Neural progenitor cell (in vitro differentiated cells): ENCODE data around the gene ACKR2. TPM values are rescaled to one million over a fixed set of nuclear protein-coding genes. Genes with fewer than 3 reads are reported as not detected.

Experiments
- DNase-seq: peaks from one replicate; pipeline ENCODE4 v3.0.0-alpha.2; 2016; ENCODE audit warnings: low spot score
- H2AFZ ChIP-seq: fragments of 200-600 bp; sonication (generic); replicated peaks from 2 replicates; pipeline ENCODE4 v1.6.1; 2016; ENCODE audit warnings: antibody characterized with exemption
- H3F3A ChIP-seq: fragments of 200-600 bp; sonication (generic); 2 replicates; pipeline ENCODE4 v1.6.1; 2016; ENCODE audit warnings: antibody characterized with exemption, low read depth
- H3K27ac ChIP-seq: fragments of 200-600 bp; sonication (generic); 2 replicates; pipeline ENCODE4 v1.5.1; 2016; ENCODE audit warnings: mild to moderate bottlenecking
- H3K27me3 ChIP-seq: fragments of 200-600 bp; sonication (generic); 2 replicates; pipeline ENCODE4 v1.6.1; 2016; ENCODE audit warnings: mild to moderate bottlenecking, moderate library complexity
- H3K36me3 ChIP-seq: fragments of 200-600 bp; sonication (generic); 2 replicates; pipeline ENCODE4 v1.5.1; 2016
- H3K4me1 ChIP-seq: fragments of 200-600 bp; sonication (generic); 2 replicates; pipeline ENCODE4 v1.6.1; 2016; ENCODE audit warnings: mixed run types
- H3K4me2 ChIP-seq: fragments of 200-600 bp; sonication (generic); 2 replicates; pipeline ENCODE4 v1.6.1; 2016
- H3K4me3 ChIP-seq: fragments of 200-600 bp; sonication (generic); 2 replicates; pipeline ENCODE4 v1.5.1; 2016
- H3K79me2 ChIP-seq: fragments of 200-600 bp; sonication (generic); 2 replicates; pipeline ENCODE4 v1.6.1; 2016; ENCODE audit warnings: low read depth
- H3K9ac ChIP-seq: fragments of 200-600 bp; sonication (generic); 2 replicates; pipeline ENCODE4 v1.6.1; 2016
- H3K9me3 ChIP-seq: fragments of 200-600 bp; sonication (generic); 2 replicates; pipeline ENCODE4 v1.5.1; 2016; ENCODE audit warnings: low read depth
- H4K20me1 ChIP-seq: fragments of 200-600 bp; sonication (generic); 2 replicates; pipeline ENCODE4 v1.6.1; 2016; ENCODE audit warnings: low read depth
- H3K27ac Mint-ChIP-seq: 3 replicates; pipeline ENCODE4 v1.8.0; 2021; ENCODE audit warnings: mixed read lengths
- H3K27me3 Mint-ChIP-seq: 2 replicates; pipeline ENCODE4 v1.8.0; 2022; ENCODE audit warnings: low read depth, mild to moderate bottlenecking, inconsistent platforms, moderate library complexity, mixed read lengths; ENCODE audit not compliant: insufficient read depth
- H3K36me3 Mint-ChIP-seq: 3 replicates; pipeline ENCODE4 v1.8.0; 2021; ENCODE audit warnings: mixed read lengths
- H3K4me1 Mint-ChIP-seq: 3 replicates; pipeline ENCODE4 v1.8.0; 2021; ENCODE audit warnings: mixed read lengths
- H3K4me3 Mint-ChIP-seq: 3 replicates; pipeline ENCODE4 v1.8.0; 2021; ENCODE audit warnings: mild to moderate bottlenecking, moderate library complexity, mixed read lengths
- H3K9me3 Mint-ChIP-seq: 3 replicates; pipeline ENCODE4 v1.8.0; 2020; ENCODE audit warnings: mixed read lengths
- EZH2 ChIP-seq: fragments of 200-600 bp; sonication (generic); IDR thresholded peaks from 2 replicates; pipeline ENCODE4 v1.6.1; 2017; ENCODE audit warnings: antibody characterized with exemption, mild to moderate bottlenecking, moderate library complexity
- EZH2phosphoT487 ChIP-seq: fragments of 200-600 bp; sonication (generic); IDR thresholded peaks from 2 replicates; pipeline ENCODE4 v1.6.1; 2017; ENCODE audit warnings: antibody characterized with exemption
- total RNA-seq: library from RNA; depleted of rRNA; stranded (reverse); fragments of >200 nt; gene quantifications from 2 replicates; pipeline ENCODE4 v1.2.3, GENCODE V29; 2015; ENCODE audit warnings: low replicate concordance
- TF ChIP-seq, protein P1 (sequence below): fragments of 200-600 bp; sonication (generic); IDR thresholded peaks from 2 replicates; pipeline ENCODE4 v1.5.1; 2017; ENCODE audit warnings: antibody characterized with exemption, mild to moderate bottlenecking

ACKR2 gene
- total RNA-seq, 1 donor from 2014 or later: not detected

DNA sequence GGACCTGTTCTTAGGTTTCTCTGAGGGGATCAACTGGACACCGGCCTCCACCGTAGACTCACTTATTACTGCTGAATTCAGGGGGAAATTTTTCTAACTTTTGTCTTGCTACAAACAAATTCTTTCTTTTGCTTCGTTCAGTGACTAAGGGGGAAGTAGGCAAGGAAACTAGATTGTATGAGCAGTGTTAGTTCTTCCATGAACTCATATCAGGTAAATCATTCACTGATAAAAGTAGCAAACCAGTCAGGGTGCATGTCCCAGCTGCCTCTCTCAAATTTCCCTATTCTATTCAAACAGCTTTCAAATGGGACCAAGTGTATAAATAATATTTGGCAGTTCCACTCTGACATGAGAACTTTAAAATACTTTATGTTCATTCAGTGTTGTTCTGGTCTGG is 28.8 kb upstream of the ACKR2 start:
- no peak overlapping the region for H3K4me3 Mint-ChIP-seq

DNA sequence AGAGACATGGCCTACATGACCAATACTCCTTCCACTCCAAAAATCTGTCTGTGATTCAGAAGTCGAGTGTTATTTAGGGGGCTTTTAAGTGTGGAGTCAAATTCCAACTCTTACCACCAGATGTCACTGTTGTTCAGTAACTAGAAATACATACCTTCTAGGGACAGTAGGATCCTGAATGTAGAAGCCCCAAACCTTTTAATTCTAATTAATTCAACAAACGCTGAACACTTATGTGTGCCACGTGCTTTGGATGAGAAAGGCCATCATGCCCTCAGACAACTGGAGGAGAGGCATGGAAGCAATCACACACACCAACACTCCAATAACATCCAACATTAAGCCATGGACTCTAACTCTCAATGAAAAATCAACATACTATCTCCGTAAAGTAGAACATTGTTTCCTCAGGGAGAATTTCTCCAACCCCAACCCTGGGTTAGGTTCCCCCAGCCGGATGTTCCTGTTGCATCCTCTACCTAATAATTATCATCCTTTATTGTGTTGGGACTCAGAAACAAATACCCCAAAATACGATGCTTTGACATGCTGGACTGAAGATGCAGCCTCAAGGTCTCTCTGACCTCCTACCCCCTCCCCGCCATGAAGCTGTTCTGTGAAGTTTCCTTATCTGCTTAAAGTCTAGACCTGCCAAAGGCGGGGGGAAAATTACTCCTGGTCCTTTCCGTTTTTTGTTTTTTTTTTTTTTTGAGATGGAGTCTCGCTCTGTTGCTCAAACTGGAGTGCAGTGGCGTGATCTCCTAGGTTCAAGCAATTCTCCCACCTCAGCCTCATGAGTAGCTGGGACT is 28.1 kb upstream of the ACKR2 start:
- no peak overlapping the region for H3K27ac Mint-ChIP-seq
- TF ChIP-seq, protein P1, sequence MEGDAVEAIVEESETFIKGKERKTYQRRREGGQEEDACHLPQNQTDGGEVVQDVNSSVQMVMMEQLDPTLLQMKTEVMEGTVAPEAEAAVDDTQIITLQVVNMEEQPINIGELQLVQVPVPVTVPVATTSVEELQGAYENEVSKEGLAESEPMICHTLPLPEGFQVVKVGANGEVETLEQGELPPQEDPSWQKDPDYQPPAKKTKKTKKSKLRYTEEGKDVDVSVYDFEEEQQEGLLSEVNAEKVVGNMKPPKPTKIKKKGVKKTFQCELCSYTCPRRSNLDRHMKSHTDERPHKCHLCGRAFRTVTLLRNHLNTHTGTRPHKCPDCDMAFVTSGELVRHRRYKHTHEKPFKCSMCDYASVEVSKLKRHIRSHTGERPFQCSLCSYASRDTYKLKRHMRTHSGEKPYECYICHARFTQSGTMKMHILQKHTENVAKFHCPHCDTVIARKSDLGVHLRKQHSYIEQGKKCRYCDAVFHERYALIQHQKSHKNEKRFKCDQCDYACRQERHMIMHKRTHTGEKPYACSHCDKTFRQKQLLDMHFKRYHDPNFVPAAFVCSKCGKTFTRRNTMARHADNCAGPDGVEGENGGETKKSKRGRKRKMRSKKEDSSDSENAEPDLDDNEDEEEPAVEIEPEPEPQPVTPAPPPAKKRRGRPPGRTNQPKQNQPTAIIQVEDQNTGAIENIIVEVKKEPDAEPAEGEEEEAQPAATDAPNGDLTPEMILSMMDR: peak; percentile 78
- no peak for TF ChIP-seq EZH2phosphoT487
- H3K27me3 Mint-ChIP-seq: no peaks in the 10 kb centered on the region
- no peaks in the 10 kb centered on the region for H3K4me1 Mint-ChIP-seq
- H3K79me2 ChIP-seq: peaks cover 3% of the 10 kb centered on the region
- peaks cover 13% of the 10 kb centered on the region for H3K36me3 ChIP-seq
- H3K36me3 Mint-ChIP-seq: peaks cover 8% of the 10 kb centered on the region
- H4K20me1 ChIP-seq: peaks cover 7% of the 10 kb centered on the region
- no peak overlapping the region for H3K4me3 Mint-ChIP-seq
- H3K4me1 ChIP-seq: no peaks in the 10 kb centered on the region
- no peaks in the 10 kb centered on the region for H3K9me3 Mint-ChIP-seq
- peak overlapping the region; percentile 35 for H3K27ac ChIP-seq
- H3K27me3 ChIP-seq: no peaks in the 10 kb centered on the region
- H3K4me3 ChIP-seq: no peak overlapping the region
- H3K9ac ChIP-seq: no peak overlapping the region
- peak; percentile 78 for DNase-seq
- H3F3A ChIP-seq: peaks cover 21% of the 10 kb centered on the region
- no peak overlapping the region for H2AFZ ChIP-seq
- H3K9me3 ChIP-seq: no peaks in the 10 kb centered on the region
- H3K4me2 ChIP-seq: no peak overlapping the region

More for the DNA sequence above, 28.8 kb upstream of the ACKR2 start:
- H3K9ac ChIP-seq: no peak overlapping the region
- H2AFZ ChIP-seq: no peak overlapping the region
- Mint-ChIP-seq H3K36me3 (peaks cover 6% of the 10 kb centered on the region), H3K4me1 (no peaks in the 10 kb centered on the region), H3K9me3 (no peaks in the 10 kb centered on the region), H3K27ac (no peak overlapping the region), H3K27me3 (no peaks in the 10 kb centered on the region)
- H3K27ac ChIP-seq: no peak overlapping the region
- H3K9me3 ChIP-seq: no peaks in the 10 kb centered on the region
- DNase-seq: no peak
- peaks cover 21% of the 10 kb centered on the region for H3F3A ChIP-seq
- H3K79me2 ChIP-seq: no peaks in the 10 kb centered on the region
- H3K4me1 ChIP-seq: no peaks in the 10 kb centered on the region
- H3K36me3 ChIP-seq: peaks cover 9% of the 10 kb centered on the region
- H4K20me1 ChIP-seq: peaks cover 7% of the 10 kb centered on the region
- TF ChIP-seq EZH2phosphoT487 (no peak), EZH2 (no peak)
- TF ChIP-seq, protein P1: no peak
- no peak overlapping the region for H3K4me2 ChIP-seq
- no peaks in the 10 kb centered on the region for H3K27me3 ChIP-seq
- H3K4me3 ChIP-seq: no peak overlapping the region

DNA sequence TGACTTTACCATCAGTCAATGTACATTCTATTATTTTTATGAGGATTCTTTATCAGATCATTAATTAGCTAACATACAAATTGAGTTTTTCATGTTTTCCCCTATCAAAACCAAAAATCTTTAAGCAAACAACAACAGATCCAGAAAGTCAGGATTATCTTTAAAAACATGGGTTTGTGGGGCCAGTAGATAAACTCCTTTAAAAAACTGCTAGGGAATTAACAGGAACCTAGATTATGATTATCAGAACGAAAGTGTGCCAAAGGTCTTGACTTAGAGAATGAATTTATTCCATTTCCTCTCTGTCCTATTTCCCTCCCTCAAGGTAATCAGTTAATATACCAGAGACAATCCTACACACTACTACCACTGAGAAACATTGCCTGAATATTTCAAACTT is 23.0 kb upstream of the ACKR2 start:
- Mint-ChIP-seq H3K4me3 (no peak overlapping the region), H3K36me3 (peaks cover 15% of the 10 kb centered on the region), H3K9me3 (no peaks in the 10 kb centered on the region), H3K4me1 (no peaks in the 10 kb centered on the region), H3K27ac (no peak overlapping the region), H3K27me3 (no peaks in the 10 kb centered on the region)
- no peak overlapping the region for H3K4me2 ChIP-seq
- peaks cover 26% of the 10 kb centered on the region for H3K36me3 ChIP-seq
- no peak overlapping the region for H3K9ac ChIP-seq
- H3K9me3 ChIP-seq: no peaks in the 10 kb centered on the region
- H3K79me2 ChIP-seq: peaks cover 49% of the 10 kb centered on the region
- H4K20me1 ChIP-seq: peaks cover 6% of the 10 kb centered on the region
- no peak overlapping the region for H3K27ac ChIP-seq
- H3F3A ChIP-seq: peaks cover 22% of the 10 kb centered on the region
- H3K27me3 ChIP-seq: no peaks in the 10 kb centered on the region
- DNase-seq: no peak
- no peaks in the 10 kb centered on the region for H3K4me1 ChIP-seq
- no peak overlapping the region for H3K4me3 ChIP-seq
- H2AFZ ChIP-seq: no peak overlapping the region
- TF ChIP-seq, protein P1: no peak
- no peak for TF ChIP-seq EZH2
- no peak for TF ChIP-seq EZH2phosphoT487
